ENCODE results near the gene DESI2.

GRCh38 chr1:244695937-244696336, 43.0 kb downstream of the DESI2 start:
- TF ChIP-seq EZH2 (optimal IDR thresholded peaks at IDR 0.05; ENCODE audit: low read depth, low read length) (no peak), CTCF (IDR thresholded peaks at IDR 0.05; ENCODE audit: low read length) (no peak)
